Measurements from ENCODE around the gene PEX6. TPM values are rescaled to one million over a fixed set of nuclear protein-coding genes. Genes with fewer than 3 reads are reported as not detected.

The PEX6 gene
- total and polyA plus RNA-seq, 2 of the 13 experiments (the other 11 are each of a cell fraction or from before 2014, with no cell fraction given): 5.1 to 6.7 TPM

DNA sequence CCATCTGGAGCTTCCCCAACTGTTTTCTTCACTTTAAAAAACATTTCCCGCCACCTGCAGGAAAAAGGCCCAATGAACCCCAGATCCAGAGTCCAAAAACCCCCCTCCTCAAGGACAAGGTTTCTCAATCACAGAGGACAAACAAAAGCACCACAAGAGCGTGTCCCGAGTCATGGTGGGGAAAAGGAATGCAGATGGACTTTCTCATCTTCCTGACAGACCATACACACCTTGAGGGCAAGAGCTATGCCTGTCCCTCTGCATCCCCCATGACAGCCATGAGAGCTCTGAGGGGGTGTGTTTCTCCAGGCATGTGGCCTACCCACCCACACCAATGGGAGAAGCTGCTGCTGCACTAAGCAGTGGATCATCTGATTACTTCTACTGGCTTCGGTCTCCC is 9.0 kb downstream of the PEX6 start (continued):
- TF ChIP-seq ZNF263 (CRISPR knock-in tag; IDR thresholded peaks at IDR 0.05) (no peak), MTF2 (CRISPR knock-in tag; IDR thresholded peaks at IDR 0.05; ENCODE audit: borderline replicate concordance) (no peak), U2AF1 (optimal IDR thresholded peaks at IDR 0.05; ENCODE audit: low read depth, low read length) (no peak), CEBPB (IDR thresholded peaks at IDR 0.05; ENCODE audit: borderline replicate concordance, low read depth, low read length) (peak; percentile 74), LCORL (IDR thresholded peaks at IDR 0.05) (no peak), LCORL (CRISPR knock-in tag; IDR thresholded peaks at IDR 0.05) (0 out of 2 replicates have a peak, but pooled peaks have one; percentile 29), NFRKB (IDR thresholded peaks at IDR 0.05) (no peak), HDAC2 (CRISPR knock-in tag; IDR thresholded peaks at IDR 0.05) (peak; percentile 56; the same call in 1 of the 2 replicates), ZBTB42 (CRISPR knock-in tag; IDR thresholded peaks at IDR 0.05) (no peak), ZNF292 (CRISPR knock-in tag; IDR thresholded peaks at IDR 0.05; ENCODE audit: borderline replicate concordance, low read depth) (no peak; the same call in 1 of the 2 replicates), BCL6 (CRISPR knock-in tag; IDR thresholded peaks at IDR 0.05) (no peak), IRX3 (CRISPR knock-in tag; IDR thresholded peaks at IDR 0.05; ENCODE audit: borderline replicate concordance, low read depth) (0 out of 2 replicates have a peak, but pooled peaks have one; percentile 34), ZFP41 (CRISPR knock-in tag; IDR thresholded peaks at IDR 0.05; ENCODE audit: borderline replicate concordance) (no peak), ZNF746 (CRISPR knock-in tag; IDR thresholded peaks at IDR 0.05) (peak; percentile 49; the same call in 1 of the 2 replicates), RNF2 (conservative IDR thresholded peaks at IDR 0.05; ENCODE audit: low read depth) (no peak), HOXD1 (CRISPR knock-in tag; IDR thresholded peaks at IDR 0.05) (no peak), RFX5 (IDR thresholded peaks at IDR 0.05; ENCODE audit: low read depth, low read length) (0 out of 2 replicates have a peak, but pooled peaks have one; percentile 16), KDM5A (IDR thresholded peaks at IDR 0.05; ENCODE audit: borderline replicate concordance, low read length) (no peak), ZMYM2 (CRISPR knock-in tag; IDR thresholded peaks at IDR 0.05) (peak; percentile 84), HDAC1 (CRISPR knock-in tag; IDR thresholded peaks at IDR 0.05) (0 out of 2 replicates have a peak, but pooled peaks have one; percentile 34), SOX5 (CRISPR knock-in tag; IDR thresholded peaks at IDR 0.05; ENCODE audit: borderline replicate concordance) (peak; percentile 58; the same call in 1 of the 2 replicates), TCF12 (IDR thresholded peaks at IDR 0.05) (no peak), TCF12 (CRISPR knock-in tag; IDR thresholded peaks at IDR 0.05) (no peak), ZNF749 (CRISPR knock-in tag; IDR thresholded peaks at IDR 0.05; ENCODE audit: borderline replicate concordance) (no peak), ZNF605 (CRISPR knock-in tag; IDR thresholded peaks at IDR 0.05) (no peak)
- TF ChIP-seq, protein P1, sequence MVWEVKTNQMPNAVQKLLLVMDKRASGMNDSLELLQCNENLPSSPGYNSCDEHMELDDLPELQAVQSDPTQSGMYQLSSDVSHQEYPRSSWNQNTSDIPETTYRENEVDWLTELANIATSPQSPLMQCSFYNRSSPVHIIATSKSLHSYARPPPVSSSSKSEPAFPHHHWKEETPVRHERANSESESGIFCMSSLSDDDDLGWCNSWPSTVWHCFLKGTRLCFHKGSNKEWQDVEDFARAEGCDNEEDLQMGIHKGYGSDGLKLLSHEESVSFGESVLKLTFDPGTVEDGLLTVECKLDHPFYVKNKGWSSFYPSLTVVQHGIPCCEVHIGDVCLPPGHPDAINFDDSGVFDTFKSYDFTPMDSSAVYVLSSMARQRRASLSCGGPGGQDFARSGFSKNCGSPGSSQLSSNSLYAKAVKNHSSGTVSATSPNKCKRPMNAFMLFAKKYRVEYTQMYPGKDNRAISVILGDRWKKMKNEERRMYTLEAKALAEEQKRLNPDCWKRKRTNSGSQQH (CRISPR knock-in tag; IDR thresholded peaks at IDR 0.05; ENCODE audit: low read depth): no peak
- TF ChIP-seq, protein P2, sequence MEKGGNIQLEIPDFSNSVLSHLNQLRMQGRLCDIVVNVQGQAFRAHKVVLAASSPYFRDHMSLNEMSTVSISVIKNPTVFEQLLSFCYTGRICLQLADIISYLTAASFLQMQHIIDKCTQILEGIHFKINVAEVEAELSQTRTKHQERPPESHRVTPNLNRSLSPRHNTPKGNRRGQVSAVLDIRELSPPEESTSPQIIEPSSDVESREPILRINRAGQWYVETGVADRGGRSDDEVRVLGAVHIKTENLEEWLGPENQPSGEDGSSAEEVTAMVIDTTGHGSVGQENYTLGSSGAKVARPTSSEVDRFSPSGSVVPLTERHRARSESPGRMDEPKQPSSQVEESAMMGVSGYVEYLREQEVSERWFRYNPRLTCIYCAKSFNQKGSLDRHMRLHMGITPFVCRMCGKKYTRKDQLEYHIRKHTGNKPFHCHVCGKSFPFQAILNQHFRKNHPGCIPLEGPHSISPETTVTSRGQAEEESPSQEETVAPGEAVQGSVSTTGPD (CRISPR knock-in tag; IDR thresholded peaks at IDR 0.05): no peak
- TF ChIP-seq, protein P3, sequence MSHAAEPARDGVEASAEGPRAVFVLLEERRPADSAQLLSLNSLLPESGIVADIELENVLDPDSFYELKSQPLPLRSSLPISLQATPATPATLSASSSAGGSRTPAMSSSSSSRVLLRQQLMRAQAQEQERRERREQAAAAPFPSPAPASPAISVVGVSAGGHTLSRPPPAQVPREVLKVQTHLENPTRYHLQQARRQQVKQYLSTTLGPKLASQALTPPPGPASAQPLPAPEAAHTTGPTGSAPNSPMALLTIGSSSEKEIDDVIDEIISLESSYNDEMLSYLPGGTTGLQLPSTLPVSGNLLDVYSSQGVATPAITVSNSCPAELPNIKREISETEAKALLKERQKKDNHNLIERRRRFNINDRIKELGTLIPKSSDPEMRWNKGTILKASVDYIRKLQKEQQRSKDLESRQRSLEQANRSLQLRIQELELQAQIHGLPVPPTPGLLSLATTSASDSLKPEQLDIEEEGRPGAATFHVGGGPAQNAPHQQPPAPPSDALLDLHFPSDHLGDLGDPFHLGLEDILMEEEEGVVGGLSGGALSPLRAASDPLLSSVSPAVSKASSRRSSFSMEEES (CRISPR knock-in tag; IDR thresholded peaks at IDR 0.05): no peak
- TF ChIP-seq, protein P4, sequence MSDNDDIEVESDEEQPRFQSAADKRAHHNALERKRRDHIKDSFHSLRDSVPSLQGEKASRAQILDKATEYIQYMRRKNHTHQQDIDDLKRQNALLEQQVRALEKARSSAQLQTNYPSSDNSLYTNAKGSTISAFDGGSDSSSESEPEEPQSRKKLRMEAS (IDR thresholded peaks at IDR 0.05): peak; percentile 43; the same call in 1 of the 2 replicates

All from HepG2 (cell line).